Cardiac muscle cell (in vitro differentiated cells and primary cell): ENCODE results near the gene RPA3. TPM values are rescaled to one million over a fixed set of nuclear protein-coding genes. Genes with fewer than 3 reads are reported as not detected.

ENCODE experiments used
- DNase-seq, 2 donors: peaks; one replicate each; pipeline versions ENCODE4 v3.0.0 to v3.0.0-alpha.2; 2010 to 2017; ENCODE audit warnings: low read depth in 1 of 2, low spot score in 1 of 2
- H3K27ac ChIP-seq: fragments of 200-600 bp; sonication (generic); 2 replicates; pipeline ENCODE4 v1.5.1; 2016
- H3K27me3 ChIP-seq: fragments of 200-600 bp; sonication (generic); 2 replicates; pipeline ENCODE4 v1.6.0; 2016; ENCODE audit warnings: control low read depth
- H3K36me3 ChIP-seq: fragments of 200-600 bp; sonication (generic); 2 replicates; pipeline ENCODE4 v1.5.1; 2016; ENCODE audit warnings: control low read depth
- H3K4me1 ChIP-seq: fragments of 200-600 bp; sonication (generic); 2 replicates; pipeline ENCODE4 v1.8.1; 2017; ENCODE audit warnings: low read depth, mild to moderate bottlenecking, mixed run types
- H3K4me3 ChIP-seq: fragments of 200-600 bp; sonication (generic); 2 replicates; pipeline ENCODE4 v1.5.1; 2016; ENCODE audit warnings: mild to moderate bottlenecking
- H3K9me3 ChIP-seq: fragments of 200-600 bp; sonication (generic); 2 replicates; pipeline ENCODE4 v1.5.1; 2017; ENCODE audit warnings: low read depth, mild to moderate bottlenecking, control low read depth
- polyA plus RNA-seq: library from polyadenylated mRNA; unstranded; fragments of >200 nt; fragmentation: Nextera tagmentation; extraction: Ambion mirVana; gene quantifications from 2 replicates; pipeline ENCODE4 v1.2.1, GENCODE V29; 2016
- total RNA-seq: library from RNA; depleted of rRNA; stranded (reverse); fragments of >200 nt; gene quantifications from 2 replicates; pipeline ENCODE4 v1.2.3, GENCODE V29; 2016
- TF ChIP-seq, protein P1 (sequence below): IDR thresholded peaks from 2 replicates; pipeline ENCODE4 v1.5.1; 2012; ENCODE audit warnings: low read depth, mild to moderate bottlenecking, low read length

The RPA3 gene
- total and polyA plus RNA-seq, 2 experiments from 2014 or later = 16.6 to 75.8 TPM

DNA sequence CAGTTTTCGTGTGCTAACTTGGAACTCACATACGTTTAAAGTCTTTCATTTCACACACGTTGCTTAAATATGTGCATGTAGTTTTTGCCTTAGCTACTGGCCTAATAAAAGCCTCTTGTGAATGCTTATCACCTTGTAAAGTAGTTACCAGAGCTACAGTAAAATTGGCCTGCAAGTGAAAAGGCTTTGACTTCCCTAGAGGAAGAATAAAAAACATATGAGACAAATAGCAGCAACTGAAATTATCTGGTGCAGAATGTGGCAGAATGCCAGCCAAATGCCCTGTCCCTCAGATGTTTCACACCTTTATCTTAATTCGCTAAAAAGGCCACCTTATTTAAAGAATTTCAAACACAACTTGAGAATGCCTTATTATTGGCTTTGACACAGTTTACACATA is 28.1 kb upstream of the RPA3 start:
- Histone ChIP-seq H3K4me3 (no peak overlapping the region), H3K27me3 (no peaks in the 10 kb centered on the region), H3K27ac (peak overlapping the region; percentile 76), H3K36me3 (no peaks in the 10 kb centered on the region), H3K4me1 (peaks cover 22% of the 10 kb centered on the region), H3K9me3 (no peaks in the 10 kb centered on the region)
- peak in 1 of 2 donors; percentile 26 for DNase-seq
- TF ChIP-seq, protein P1, sequence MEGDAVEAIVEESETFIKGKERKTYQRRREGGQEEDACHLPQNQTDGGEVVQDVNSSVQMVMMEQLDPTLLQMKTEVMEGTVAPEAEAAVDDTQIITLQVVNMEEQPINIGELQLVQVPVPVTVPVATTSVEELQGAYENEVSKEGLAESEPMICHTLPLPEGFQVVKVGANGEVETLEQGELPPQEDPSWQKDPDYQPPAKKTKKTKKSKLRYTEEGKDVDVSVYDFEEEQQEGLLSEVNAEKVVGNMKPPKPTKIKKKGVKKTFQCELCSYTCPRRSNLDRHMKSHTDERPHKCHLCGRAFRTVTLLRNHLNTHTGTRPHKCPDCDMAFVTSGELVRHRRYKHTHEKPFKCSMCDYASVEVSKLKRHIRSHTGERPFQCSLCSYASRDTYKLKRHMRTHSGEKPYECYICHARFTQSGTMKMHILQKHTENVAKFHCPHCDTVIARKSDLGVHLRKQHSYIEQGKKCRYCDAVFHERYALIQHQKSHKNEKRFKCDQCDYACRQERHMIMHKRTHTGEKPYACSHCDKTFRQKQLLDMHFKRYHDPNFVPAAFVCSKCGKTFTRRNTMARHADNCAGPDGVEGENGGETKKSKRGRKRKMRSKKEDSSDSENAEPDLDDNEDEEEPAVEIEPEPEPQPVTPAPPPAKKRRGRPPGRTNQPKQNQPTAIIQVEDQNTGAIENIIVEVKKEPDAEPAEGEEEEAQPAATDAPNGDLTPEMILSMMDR = no peak

DNA sequence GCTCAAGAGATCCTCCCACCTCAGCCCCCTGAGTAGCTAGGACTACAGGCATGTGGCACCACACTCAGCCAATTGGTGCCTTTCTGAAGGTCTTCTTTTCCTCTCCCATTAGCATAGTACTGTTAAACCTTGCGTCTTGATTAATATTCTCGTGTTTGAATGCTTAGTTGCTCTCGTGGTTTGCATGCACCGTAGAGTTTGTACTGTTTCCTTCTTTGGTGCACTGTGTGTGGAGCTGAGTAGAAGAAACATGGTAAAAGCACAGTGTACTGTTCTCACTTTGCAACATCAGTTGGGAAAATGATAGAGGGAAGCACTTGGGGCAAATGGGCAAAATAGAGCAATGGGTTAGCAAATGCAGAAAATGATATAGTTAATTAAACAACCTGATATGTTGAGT is 27.6 kb upstream of the RPA3 start:
- no peak for DNase-seq
- TF ChIP-seq, protein P1 = no peak
- H3K4me3 ChIP-seq = no peak overlapping the region
- no peaks in the 10 kb centered on the region for H3K9me3 ChIP-seq
- peak overlapping the region; percentile 76 for H3K27ac ChIP-seq
- no peaks in the 10 kb centered on the region for H3K27me3 ChIP-seq
- no peaks in the 10 kb centered on the region for H3K36me3 ChIP-seq
- peaks cover 22% of the 10 kb centered on the region for H3K4me1 ChIP-seq

DNA sequence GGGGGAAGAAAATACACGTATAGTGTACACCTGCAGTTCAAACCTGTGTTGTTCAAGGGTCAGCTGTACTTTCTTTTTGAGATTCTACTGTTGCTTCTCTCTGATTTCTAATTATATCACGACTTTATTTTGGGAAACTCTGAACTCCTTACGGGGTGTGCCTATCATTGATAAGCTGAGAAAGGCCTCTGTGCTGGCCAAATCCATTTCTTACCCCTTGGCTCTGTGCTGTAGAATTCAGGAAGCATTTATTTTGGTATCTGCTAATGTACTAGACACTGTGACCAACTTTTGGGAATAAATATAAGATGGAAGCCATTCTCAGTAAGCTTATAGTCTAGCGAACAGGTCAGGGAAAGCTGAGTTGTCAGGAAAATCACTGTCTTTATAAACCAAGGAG is 26.9 kb upstream of the RPA3 start:
- peak overlapping the region; percentile 76 for H3K27ac ChIP-seq
- peaks cover 22% of the 10 kb centered on the region for H3K4me1 ChIP-seq
- TF ChIP-seq, protein P1 = no peak
- no peaks in the 10 kb centered on the region for H3K27me3 ChIP-seq
- H3K4me3 ChIP-seq = no peak overlapping the region
- no peaks in the 10 kb centered on the region for H3K9me3 ChIP-seq
- DNase-seq = no peak
- no peaks in the 10 kb centered on the region for H3K36me3 ChIP-seq

DNA sequence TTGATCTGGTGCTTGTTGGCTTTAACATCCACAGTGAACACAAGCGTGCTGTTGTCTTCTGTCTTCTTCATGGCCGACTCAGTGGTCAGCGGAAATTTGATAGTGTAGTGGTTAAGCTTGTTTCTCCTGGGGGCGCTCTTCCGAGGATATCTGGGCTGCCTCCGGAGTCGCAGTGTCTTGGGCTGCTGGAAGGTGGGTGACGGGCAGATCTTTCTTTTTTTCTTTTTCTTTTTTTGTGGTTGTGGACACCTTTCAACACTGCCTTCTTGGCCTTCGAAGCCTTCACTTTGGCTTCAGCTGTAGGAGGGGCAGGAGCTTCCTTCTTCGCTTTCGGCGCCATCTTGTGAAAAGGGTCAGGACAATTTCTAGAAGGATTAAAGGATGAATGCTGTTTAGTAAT is 23.8 kb upstream of the RPA3 start:
- Histone ChIP-seq H3K4me1 (peaks cover 31% of the 10 kb centered on the region), H3K27me3 (no peaks in the 10 kb centered on the region), H3K4me3 (no peak overlapping the region), H3K27ac (no peak overlapping the region), H3K9me3 (no peaks in the 10 kb centered on the region), H3K36me3 (no peaks in the 10 kb centered on the region)
- TF ChIP-seq, protein P1 = no peak
- DNase-seq = no peak

DNA sequence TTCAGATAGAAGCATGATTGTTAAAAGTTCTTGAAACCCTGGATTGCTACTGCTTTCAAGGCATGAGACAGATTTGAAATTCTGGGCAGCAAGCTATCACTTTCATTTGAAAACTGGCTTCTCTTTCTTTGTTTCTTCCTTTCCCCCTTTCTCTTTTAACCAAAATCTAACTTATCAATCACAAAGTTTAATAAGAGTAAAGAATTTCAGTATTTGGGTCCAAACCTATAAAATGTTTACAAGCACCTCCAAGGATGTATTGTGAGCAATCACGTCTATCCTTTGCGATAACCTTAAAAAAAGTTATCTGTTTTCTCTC is 21.6 kb upstream of the RPA3 start:
- no peak for DNase-seq
- Histone ChIP-seq H3K4me1 (peaks cover 13% of the 10 kb centered on the region), H3K4me3 (no peak overlapping the region), H3K9me3 (no peaks in the 10 kb centered on the region), H3K36me3 (no peaks in the 10 kb centered on the region), H3K27ac (no peak overlapping the region), H3K27me3 (no peaks in the 10 kb centered on the region)
- TF ChIP-seq, protein P1 = no peak
